Measurements from ENCODE around the gene RIPK3.
"Not testable (repeated sequence)": the region's sequence is repeated elsewhere in the genome, so short reads cannot be mapped to it uniquely, and the experiment has no call there.

The RIPK3 gene

GRCh38 chr14:24339284-24340151 is at the start of gene RIPK3:
Gene RIPK3, minus strand, starts transcription at chr14:24339991. Its CDS starts 165 bp downstream, at chr14:24339826.
- DNase-seq (ENCODE audit: extremely low spot score, insufficient read length, low read depth) (peak; percentile 70), FAIRE-seq (peak; percentile 93)

DNA sequence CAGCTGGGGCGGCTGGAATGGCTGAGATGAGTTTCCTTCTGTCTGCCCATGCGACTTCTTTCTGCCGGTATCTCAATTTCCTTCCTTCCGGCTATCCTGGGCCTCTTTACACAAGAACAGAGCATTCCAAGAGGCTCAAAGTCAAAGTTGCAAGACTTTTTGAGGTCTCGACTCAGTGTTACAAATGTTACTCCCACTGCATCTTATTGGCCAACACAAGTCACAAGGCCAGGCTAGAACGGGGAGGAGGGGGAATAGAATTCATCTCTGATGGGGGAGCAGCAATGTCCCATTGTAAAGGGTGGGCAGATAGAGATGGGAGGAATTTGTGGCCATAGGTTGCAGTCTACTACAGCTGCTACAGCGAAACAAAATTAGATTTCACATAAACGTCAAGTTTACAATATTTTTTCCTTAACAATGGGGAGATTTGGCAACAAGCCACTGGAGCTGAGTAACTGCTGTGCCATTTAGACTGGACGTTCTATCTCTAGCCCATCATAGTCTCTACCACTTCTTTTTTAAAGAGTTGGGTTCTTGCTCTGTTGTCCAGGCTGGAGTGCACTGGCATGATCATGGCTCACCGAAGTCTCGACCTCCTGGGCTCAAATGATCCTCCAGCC is 49.5 kb upstream of the RIPK3 start:
- FAIRE-seq = no peak
- DNase-seq (ENCODE audit: extremely low spot score, insufficient read length, low read depth) = no peak

- FAIRE-seq (no peak), DNase-seq (ENCODE audit: extremely low spot score, insufficient read length, low read depth) (no peak)
Measured at GRCh38 chr14:24388474-24389179, 48.8 kb upstream of the RIPK3 start.

DNA sequence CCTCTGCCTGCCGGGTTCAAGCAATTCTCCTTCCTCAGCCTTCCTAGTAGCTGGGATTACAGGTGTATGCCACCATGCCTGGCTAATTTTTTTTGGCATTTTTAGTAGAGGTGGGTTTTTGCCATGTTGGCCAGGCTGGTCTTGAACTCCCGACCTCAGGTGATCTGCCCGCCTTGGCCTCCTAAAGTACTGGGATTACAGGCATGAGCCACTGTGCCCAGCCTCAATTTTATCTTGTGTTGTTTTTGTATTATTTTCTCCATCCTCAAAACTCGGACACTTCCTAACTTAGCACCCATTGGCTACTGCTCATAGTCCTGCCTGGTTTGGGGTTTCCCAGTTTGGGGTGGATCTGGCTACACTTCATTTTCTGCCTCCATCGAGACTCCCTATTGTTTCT is 47.8 kb upstream of the RIPK3 start:
- FAIRE-seq; DNase-seq (ENCODE audit: extremely low spot score, insufficient read length, low read depth): not testable (repeated sequence)

DNA sequence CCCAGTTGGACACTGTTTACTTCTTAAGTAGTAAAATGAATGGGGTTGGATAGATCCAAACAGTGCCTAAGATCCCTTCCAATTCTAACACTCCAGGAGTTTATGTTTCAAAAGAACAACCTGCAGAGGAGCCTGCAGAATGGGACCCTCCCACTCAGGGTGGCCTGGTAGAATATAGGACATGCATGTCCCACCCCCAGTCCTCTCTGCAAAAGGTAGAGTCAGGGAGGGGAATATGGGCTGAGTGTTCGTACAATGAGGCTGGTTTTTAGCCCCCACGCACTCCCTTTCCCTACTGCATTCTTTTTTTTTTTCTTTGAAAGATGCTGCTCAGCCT is 47.2 kb upstream of the RIPK3 start:
- FAIRE-seq = no peak
- no peak for DNase-seq (ENCODE audit: extremely low spot score, insufficient read length, low read depth)

- DNase-seq (ENCODE audit: extremely low spot score, insufficient read length, low read depth) (no peak), FAIRE-seq (no peak)
Measured at GRCh38 chr14:24385524-24385923, 45.7 kb upstream of the RIPK3 start.

GRCh38 chr14:24384169-24384568 is 44.4 kb upstream of the RIPK3 start:
- FAIRE-seq (no peak), DNase-seq (ENCODE audit: extremely low spot score, insufficient read length, low read depth) (no peak)

DNA sequence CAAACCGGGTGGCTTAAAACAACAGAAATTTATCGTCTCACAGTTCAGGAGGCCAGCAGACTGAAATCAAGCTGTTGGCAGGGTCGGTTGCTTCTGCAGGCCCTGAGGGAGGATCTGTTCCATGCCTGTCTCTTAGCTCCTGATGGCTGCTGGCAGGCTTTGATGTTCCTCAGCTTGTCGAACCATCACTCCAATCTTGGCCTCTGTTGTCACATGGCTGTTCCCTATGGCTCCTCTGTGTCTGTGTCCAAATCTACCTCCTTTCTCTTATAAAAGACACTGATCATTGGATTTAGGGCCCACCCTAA is 42.2 kb upstream of the RIPK3 start:
- FAIRE-seq (no peak), DNase-seq (ENCODE audit: extremely low spot score, insufficient read length, low read depth) (no peak)

GRCh38 chr14:24381363-24382063 is 41.7 kb upstream of the RIPK3 start:
- DNase-seq (ENCODE audit: extremely low spot score, insufficient read length, low read depth) = no peak
- no peak for FAIRE-seq

- DNase-seq (ENCODE audit: extremely low spot score, insufficient read length, low read depth) = no peak
- no peak for FAIRE-seq
Measured at GRCh38 chr14:24379907-24380730, 40.3 kb upstream of the RIPK3 start.

- FAIRE-seq = no peak
Measured at GRCh38 chr14:24378981-24379906, 39.5 kb upstream of the RIPK3 start.

DNA sequence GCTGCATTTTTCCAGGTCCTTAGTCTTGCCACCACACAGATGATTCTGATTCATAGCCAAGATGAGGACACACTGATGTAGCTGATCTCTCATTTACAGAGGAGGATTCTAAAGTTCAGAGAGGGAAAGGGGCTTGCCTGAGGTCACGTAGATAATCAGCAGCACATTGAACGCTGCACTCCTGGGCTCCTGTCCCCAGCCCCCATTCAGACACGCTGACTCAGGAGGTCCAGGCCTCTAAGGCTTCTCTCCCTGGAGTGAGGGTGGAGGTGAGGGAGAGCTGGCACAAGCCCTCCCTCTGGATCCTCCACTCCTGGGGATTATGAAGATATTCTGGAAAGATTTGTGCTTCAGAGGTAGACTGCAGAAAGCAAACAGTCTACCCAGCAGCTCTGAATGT is 38.5 kb upstream of the RIPK3 start:
- no peak for FAIRE-seq

More at GRCh38 chr14:24378981-24379906, 39.5 kb upstream of the RIPK3 start:
- no peak for DNase-seq (ENCODE audit: extremely low spot score, insufficient read length, low read depth)

GRCh38 chr14:24377657-24378056 is 37.9 kb upstream of the RIPK3 start:
- DNase-seq (ENCODE audit: extremely low spot score, insufficient read length, low read depth) (no peak), FAIRE-seq (no peak)

More for the DNA sequence above, 38.5 kb upstream of the RIPK3 start:
- no peak for DNase-seq (ENCODE audit: extremely low spot score, insufficient read length, low read depth)

GRCh38 chr14:24377126-24377525 is 37.3 kb upstream of the RIPK3 start:
- FAIRE-seq (no peak), DNase-seq (ENCODE audit: extremely low spot score, insufficient read length, low read depth) (no peak)

DNA sequence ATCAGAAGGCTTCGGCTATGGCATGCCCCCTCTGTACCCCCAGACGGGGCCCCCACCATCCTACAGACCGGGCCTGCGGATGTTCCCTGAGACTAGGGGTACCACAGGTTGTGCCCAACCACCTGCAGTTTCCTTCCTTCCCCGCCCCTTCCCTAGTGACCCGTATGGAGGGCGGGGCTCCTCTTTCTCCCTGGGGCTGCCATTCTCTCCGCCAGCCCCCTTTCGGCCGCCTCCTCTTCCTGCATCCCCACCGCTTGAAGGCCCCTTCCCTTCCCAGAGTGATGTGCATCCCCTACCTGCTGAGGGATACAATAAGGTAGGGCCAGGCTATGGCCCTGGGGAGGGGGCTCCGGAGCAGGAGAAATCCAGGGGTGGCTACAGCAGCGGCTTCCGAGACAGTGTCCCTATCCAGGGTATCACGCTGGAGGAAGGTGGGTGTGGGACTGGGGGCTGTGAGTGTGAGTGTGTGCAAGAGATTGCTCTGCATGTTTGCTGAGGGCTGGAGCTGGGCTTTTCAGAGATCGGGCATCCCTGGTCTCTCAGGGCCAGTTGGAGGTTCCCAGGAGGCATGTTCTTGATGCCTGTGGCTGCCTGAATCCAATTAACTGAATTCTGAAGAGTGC is 36.8 kb upstream of the RIPK3 start:
- FAIRE-seq (no peak), DNase-seq (ENCODE audit: extremely low spot score, insufficient read length, low read depth) (no peak)

GRCh38 chr14:24372701-24373416 is 33.1 kb upstream of the RIPK3 start:
- DNase-seq (ENCODE audit: extremely low spot score, insufficient read length, low read depth) (no peak), FAIRE-seq (no peak)

- not testable (repeated sequence) for FAIRE-seq; DNase-seq (ENCODE audit: extremely low spot score, insufficient read length, low read depth)
Measured at GRCh38 chr14:24371605-24372004, 31.8 kb upstream of the RIPK3 start.

DNA sequence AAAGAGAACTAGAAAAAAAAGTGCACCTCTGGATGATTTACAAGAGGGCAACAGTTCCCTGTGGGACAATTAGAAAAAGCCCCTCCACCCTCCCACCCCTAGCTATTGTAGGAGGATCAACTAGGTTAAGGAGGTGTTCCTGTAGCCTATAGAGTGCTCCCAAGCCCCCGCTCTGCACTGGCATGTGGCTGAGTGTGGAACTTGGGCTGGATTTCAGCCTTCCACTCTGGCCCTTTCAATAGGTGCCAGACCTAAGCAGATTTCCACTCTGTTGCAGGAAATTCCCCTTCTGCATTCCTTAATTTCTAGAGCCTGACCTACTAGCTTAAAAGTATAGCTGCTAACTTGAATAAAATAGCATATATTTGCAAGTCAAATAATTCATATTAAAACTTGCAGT is 31.0 kb upstream of the RIPK3 start:
- FAIRE-seq (no peak), DNase-seq (ENCODE audit: extremely low spot score, insufficient read length, low read depth) (no peak)

All from GM18507 (cell line).